ENCODE measurements around the gene PPIP5K1. TPM values are rescaled to one million over a fixed set of nuclear protein-coding genes. Genes with fewer than 3 reads are reported as not detected.
"Not testable (repeated sequence)": the region's sequence is repeated elsewhere in the genome, so short reads cannot be mapped to it uniquely, and the experiment has no call there.

The PPIP5K1 gene
- polyA plus RNA-seq (2012; ENCODE audit: insufficient read depth, insufficient read length) = 34.8 TPM

DNA sequence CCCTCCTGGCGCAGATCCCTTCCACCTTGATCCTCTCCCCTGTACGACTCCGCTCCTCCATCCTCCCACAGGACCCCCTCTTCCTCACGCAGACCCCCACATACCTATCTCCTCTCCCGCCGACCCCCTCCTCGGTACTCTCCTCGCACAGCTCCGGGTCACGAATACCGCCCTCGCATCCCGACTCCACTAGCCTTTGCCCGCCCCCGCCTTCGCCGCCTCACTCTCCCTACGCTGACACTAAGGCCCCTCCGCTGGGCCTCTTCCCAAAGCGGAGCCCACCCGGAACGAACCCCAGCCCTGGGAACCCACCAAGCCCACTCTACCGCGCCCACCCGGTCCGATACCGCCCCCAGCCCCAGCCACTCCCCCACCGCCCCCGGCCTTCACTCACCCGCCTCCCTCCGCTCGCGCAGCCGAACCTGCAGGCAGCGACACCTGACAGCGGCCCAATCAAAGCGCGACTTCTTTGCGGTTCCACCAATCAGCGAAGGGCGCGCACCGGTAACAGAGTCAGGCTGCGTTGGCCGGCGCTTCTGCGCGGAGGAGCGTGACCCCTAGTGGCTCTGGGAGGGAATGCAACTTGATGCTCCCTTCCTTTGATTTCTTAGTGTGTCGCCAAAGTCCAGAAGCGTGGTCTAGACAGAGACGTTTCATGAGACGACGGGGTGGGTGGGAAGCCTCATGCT, at the start of gene PPIP5K1:
PPIP5K1 (minus strand) TSS at position 431 of the 689 bp plus-strand sequence. CDS start 5,704 bp downstream, outside the sequence.
- not testable (repeated sequence) for H3K4me3 ChIP-seq (ENCODE audit: low read length); DNase-seq (ENCODE audit: low read depth, low spot score)

- not testable (repeated sequence) for DNase-seq (ENCODE audit: low read depth, low spot score)
These were observed 48.6 kb upstream of the PPIP5K1 start for GRCh38 chr15:43638464-43639204.

DNA sequence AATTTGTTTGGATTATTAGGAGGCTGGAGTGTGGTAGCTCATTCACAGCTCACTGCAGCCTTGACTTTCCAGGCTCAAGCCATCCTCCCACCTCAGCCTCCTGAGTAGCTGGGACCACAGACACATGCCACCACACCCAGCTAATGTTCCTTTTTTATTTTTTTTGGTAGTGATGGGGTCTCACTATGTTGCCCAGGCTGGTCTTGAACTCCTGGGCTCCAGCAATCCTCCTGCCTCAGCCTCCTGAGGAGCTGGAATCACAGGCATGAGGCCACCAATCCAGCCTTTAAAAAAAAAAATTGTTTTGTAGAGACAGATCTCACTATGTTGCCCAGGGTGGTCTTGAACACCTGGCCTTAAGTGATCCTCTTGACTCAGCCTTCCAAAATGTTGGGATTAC, 36.9 kb upstream of the PPIP5K1 start:
- not testable (repeated sequence) for DNase-seq (ENCODE audit: low read depth, low spot score)

More at GRCh38 chr15:43638464-43639204, 48.6 kb upstream of the PPIP5K1 start:
- H3K4me3 ChIP-seq (ENCODE audit: low read length) = not testable (repeated sequence)

DNA sequence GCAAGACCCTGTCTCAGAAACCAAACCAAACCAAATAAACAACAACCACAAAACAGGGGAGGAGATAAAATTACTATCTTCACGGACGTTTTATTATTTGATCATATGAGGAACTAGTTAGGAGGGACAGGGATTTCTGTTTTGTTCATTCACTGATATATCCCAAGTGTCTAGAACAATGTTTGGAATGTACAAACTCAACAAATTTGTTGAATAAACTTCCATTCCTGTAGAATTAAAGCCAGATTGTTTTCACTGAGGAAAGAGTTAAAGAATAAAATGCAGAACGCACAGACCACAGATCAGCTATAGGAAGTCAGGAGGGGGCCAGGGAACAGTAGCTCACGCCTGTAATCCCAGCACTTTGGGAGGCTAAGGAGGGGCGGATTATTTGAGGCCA, 35.1 kb upstream of the PPIP5K1 start:
- no peak overlapping the region for H3K4me3 ChIP-seq (ENCODE audit: low read length)
- DNase-seq (ENCODE audit: low read depth, low spot score) = no peak

More for the DNA sequence above, 36.9 kb upstream of the PPIP5K1 start:
- H3K4me3 ChIP-seq (ENCODE audit: low read length) = not testable (repeated sequence)

DNA sequence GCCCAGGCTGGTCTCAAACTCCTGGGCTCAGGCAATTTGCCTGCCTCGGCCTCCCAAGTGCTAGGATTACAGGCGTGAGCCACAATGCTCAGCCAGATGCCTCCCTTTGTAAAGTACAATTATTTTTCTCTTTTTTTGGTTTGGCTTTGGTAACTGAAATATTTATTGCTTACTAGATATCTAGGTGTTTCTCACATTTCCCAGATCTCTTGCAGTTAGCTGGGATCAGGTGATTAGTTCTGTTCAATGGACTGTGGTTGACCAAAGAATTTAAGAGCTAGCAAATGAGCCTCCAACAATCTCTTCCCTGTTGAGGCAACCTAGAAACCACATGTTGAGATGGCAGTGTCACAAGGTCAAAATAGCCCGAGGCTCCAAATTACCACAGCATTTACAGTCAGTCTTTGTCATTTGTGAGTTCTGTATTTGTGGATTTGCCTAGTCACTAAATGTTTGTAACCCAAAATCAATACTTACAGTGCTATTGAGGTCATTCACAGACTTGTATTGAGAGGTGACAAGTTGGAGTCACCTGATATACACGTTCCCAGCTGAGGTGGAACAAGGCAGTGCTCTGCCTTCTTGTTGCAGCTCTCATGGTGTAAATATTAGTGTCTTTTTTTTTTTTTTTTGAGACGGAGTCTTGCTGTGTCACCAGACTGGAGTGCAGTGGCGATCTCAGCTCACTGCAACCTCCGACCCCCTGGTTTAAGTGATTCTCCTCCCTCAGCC, 32.2 kb upstream of the PPIP5K1 start:
- H3K4me3 ChIP-seq (ENCODE audit: low read length); DNase-seq (ENCODE audit: low read depth, low spot score): not testable (repeated sequence)

DNA sequence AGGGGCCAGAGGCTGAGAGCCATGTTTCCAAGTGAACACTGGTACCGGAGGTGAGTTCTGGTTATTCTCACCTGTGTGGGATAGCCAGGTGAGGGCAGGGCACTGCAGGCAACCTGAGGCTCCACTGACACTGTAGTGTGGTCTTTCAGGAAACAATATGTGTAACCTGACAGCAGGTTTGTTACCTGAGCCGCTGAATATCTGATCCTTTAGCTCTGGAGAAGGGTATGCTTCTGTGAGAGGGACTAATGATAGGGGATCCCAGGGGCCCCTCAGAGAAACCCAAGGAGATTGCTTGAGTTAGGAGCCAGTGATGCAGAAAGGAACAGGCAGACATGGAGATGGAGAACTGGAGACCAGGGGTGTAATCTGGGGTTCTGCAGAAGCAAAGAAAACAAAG, 28.7 kb upstream of the PPIP5K1 start, which contains the start of gene STRC:
STRC (minus strand) TSS at position 101 of the 400 bp plus-strand sequence; CDS start at position 23, 78 bp downstream.
- H3K4me3 ChIP-seq (ENCODE audit: low read length); DNase-seq (ENCODE audit: low read depth, low spot score): not testable (repeated sequence)

DNA sequence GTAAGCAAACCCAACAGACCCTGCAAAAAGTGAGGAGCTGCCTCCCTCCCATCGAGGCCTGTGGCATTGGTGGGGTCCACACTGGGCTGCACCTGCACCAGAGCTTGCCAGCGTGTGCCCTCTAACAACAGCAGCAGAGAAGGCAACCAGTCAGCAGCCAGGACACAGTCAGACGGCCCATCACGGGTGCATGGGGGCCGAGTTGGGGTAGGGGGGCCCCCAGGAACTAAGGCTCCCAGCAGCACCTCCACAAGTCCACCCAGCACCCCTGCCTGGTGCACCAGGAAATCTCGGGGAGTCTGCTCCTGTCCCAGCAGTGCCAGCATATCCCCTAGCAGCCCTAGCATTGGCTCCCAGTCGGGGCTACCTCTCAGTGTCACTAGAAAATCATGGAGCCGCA, 27.7 kb upstream of the PPIP5K1 start:
- DNase-seq (ENCODE audit: low read depth, low spot score); H3K4me3 ChIP-seq (ENCODE audit: low read length): not testable (repeated sequence)

GRCh38 chr15:43602233-43602632, 12.2 kb upstream of the PPIP5K1 start:
- not testable (repeated sequence) for H3K4me3 ChIP-seq (ENCODE audit: low read length); DNase-seq (ENCODE audit: low read depth, low spot score)

- not testable (repeated sequence) for DNase-seq (ENCODE audit: low read depth, low spot score); H3K4me3 ChIP-seq (ENCODE audit: low read length)
These were observed 10.2 kb upstream of the PPIP5K1 start for GRCh38 chr15:43600200-43600599.

DNA sequence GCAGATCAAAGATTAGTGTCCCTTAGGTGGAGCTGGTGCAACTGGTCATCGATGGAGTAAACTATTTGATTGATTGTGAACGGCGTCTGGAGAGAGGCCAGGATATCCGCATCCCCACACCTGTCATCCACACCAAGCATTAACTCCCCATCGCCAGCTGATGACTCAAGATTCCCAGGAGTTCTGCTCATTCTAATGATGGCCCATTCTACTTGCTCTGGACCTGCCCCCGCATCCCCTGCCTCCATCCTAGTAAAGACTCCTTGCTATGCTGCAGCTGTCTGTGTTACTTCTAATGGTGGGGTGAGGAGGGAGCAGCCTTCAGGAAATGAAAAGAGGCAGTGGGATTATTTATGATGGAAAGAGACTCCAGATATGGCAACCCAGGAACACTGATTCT, 9.1 kb upstream of the PPIP5K1 start:
- H3K4me3 ChIP-seq (ENCODE audit: low read length); DNase-seq (ENCODE audit: low read depth, low spot score): not testable (repeated sequence)

GRCh38 chr15:43593328-43594190, 3.6 kb upstream of the PPIP5K1 start, which contains the start of gene CKMT1B:
Gene CKMT1B (plus strand): TSS chr15:43594027. CDS start chr15:43594219, 192 bp downstream.
- H3K4me3 ChIP-seq (ENCODE audit: low read length); DNase-seq (ENCODE audit: low read depth, low spot score): not testable (repeated sequence)

DNA sequence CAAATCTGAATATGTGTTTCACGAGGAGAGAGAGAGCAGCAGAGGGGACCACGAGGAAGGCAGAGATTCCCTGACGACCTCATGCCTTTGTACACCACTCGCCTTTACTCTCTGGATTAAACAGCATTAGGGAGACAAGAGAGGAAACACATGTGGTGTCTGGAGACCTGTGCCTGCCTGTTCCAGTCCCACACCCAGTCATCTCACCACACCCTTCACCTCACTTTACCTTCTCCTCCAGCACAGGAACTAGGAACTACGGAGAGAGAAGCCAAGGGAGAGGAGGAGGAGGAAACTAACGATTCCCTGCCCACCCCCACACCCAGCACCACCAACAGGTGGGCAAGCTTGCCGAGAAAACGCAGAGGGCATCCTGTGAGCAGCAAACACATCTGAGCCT, 2.8 kb upstream of the PPIP5K1 start:
- DNase-seq (ENCODE audit: low read depth, low spot score) = not testable (repeated sequence)

GRCh38 chr15:43574607-43575006, 15.4 kb downstream of the PPIP5K1 start:
- H3K4me3 ChIP-seq (ENCODE audit: low read length); DNase-seq (ENCODE audit: low read depth, low spot score): not testable (repeated sequence)

More for the DNA sequence above, 2.8 kb upstream of the PPIP5K1 start:
- not testable (repeated sequence) for H3K4me3 ChIP-seq (ENCODE audit: low read length)

DNA sequence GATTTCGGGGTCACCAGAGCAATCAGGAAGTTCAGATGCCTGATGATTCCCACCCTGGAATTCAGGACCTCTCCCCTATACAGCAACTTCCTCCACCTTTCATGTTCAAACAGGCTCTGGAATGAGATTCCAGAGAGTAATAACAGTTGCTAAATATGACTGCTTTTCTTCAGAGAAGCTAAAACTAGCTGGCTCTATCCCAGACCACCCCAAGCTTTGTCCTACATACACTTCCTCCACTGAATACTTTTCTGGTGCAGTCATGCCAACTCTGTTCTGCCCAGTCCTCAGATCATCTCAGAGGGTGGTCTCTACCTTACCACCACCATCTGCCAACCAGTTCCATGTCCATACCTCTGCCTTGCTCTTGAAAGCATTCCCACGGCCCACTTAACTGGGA, 23.4 kb downstream of the PPIP5K1 start:
- DNase-seq (ENCODE audit: low read depth, low spot score); H3K4me3 ChIP-seq (ENCODE audit: low read length): not testable (repeated sequence)

- DNase-seq (ENCODE audit: low read depth, low spot score); H3K4me3 ChIP-seq (ENCODE audit: low read length): not testable (repeated sequence)
These were observed 26.2 kb downstream of the PPIP5K1 start for GRCh38 chr15:43563793-43564192.

GRCh38 chr15:43562753-43563152, 27.3 kb downstream of the PPIP5K1 start:
- H3K4me3 ChIP-seq (ENCODE audit: low read length); DNase-seq (ENCODE audit: low read depth, low spot score): not testable (repeated sequence)

DNA sequence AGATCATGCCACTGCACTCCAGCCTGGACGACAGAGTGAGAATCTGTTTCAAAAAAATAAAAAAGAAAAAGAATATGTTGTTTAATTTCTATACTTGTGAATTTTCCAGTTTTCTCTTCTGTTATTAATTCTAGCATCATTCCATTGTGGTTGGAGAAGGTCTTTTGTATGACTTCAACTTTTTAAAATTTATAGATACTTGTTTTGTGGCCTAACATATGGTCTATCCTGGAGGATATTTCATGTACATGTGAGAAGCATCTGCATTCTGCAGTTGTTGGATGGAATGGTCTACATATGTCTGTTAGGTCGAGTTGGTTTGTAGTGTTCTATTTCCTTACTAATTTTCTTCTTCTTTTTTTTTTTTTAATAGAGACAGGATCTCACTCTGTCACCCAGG, 37.0 kb downstream of the PPIP5K1 start:
- H3K4me3 ChIP-seq (ENCODE audit: low read length) = no peak overlapping the region
- DNase-seq (ENCODE audit: low read depth, low spot score) = no peak

GRCh38 chr15:43552256-43552655, 37.8 kb downstream of the PPIP5K1 start:
- H3K4me3 ChIP-seq (ENCODE audit: low read length) = no peak overlapping the region
- no peak for DNase-seq (ENCODE audit: low read depth, low spot score)
